Mesothelial cell of epicardium (in vitro differentiated cells): ENCODE results near the gene PDE2A. TPM values are rescaled to one million over a fixed set of nuclear protein-coding genes. Genes with fewer than 3 reads are reported as not detected.

Experiments
- DNase-seq, 2 experiments: peaks; one replicate each; pipeline ENCODE4 v3.0.0; 2021; ENCODE audit warnings: low spot score in 2 of 2; ENCODE audit not compliant: unreplicated experiment in 2 of 2
- H3K27ac Mint-ChIP-seq: 2 replicates; pipeline ENCODE4 v1.8.0; 2021; ENCODE audit warnings: mixed read lengths
- H3K27me3 Mint-ChIP-seq: 2 replicates; pipeline ENCODE4 v1.8.0; 2021; ENCODE audit warnings: low read depth, mixed read lengths
- H3K36me3 Mint-ChIP-seq: 2 replicates; pipeline ENCODE4 v1.8.0; 2021; ENCODE audit warnings: mixed read lengths
- H3K4me1 Mint-ChIP-seq: 2 replicates; pipeline ENCODE4 v1.8.0; 2021; ENCODE audit warnings: mixed read lengths
- H3K4me3 Mint-ChIP-seq: 2 replicates; pipeline ENCODE4 v1.8.0; 2021; ENCODE audit warnings: mild to moderate bottlenecking, moderate library complexity, mixed read lengths
- H3K9me3 Mint-ChIP-seq: 2 replicates; pipeline ENCODE4 v1.8.0; 2021; ENCODE audit warnings: mixed read lengths
- CTCF ChIP-seq: fragments of 200-600 bp; sonication (generic); IDR thresholded peaks from one replicate; pipeline ENCODE4 v1.5.0; 2021; ENCODE audit warnings: antibody characterized with exemption; ENCODE audit not compliant: unreplicated experiment
- total RNA-seq: library from RNA; stranded (reverse); gene quantifications from 3 replicates; pipeline ENCODE4 v1.2.1, GENCODE V29; 2021

PDE2A gene
- total RNA-seq, 1 donor from 2014 or later, result 1.1 TPM

- Mint-ChIP-seq H3K36me3 (peaks cover 20% of the 10 kb centered on the region), H3K9me3 (no peaks in the 10 kb centered on the region), H3K27ac (no peak overlapping the region), H3K27me3 (no peaks in the 10 kb centered on the region), H3K4me1 (peaks cover 4% of the 10 kb centered on the region), H3K4me3 (no peak overlapping the region)
- no peak for DNase-seq
- TF ChIP-seq CTCF, result no peak
Observed at GRCh38 chr11:72687326-72687725, 13.1 kb upstream of the PDE2A start.

DNA sequence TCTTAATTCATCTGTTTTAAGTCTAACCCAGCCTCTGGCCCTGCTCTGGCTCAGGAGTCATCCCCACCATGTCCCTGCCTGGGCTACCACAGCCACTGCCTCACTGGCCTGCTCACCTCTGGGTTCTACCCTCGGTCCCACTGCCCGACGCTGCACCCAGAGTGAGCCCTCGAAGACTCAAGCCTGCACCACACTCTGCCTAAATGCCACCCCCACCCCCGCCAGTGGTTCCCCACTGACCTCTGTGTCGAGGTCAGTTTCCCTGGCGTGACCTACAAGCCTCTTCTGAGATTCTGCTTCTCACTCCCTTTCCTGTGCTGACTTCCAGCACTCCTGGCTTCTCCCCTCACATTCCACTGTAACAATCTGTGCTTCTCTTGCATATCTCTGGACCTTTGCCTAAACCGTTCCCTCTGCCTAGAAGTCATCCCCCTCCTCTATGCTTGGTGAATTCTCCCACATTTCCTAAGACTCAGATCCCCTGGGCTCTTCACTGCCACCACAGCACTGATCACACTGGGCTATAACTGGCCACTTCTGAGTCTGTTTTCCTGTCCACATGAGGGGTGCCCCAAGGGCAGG lies 12.5 kb upstream of the PDE2A start:
- H3K9me3 Mint-ChIP-seq, result no peaks in the 10 kb centered on the region
- no peak for DNase-seq
- H3K4me3 Mint-ChIP-seq, result no peak overlapping the region
- H3K4me1 Mint-ChIP-seq, result peaks cover 4% of the 10 kb centered on the region
- no peaks in the 10 kb centered on the region for H3K27me3 Mint-ChIP-seq
- TF ChIP-seq CTCF, result no peak
- peaks cover 20% of the 10 kb centered on the region for H3K36me3 Mint-ChIP-seq
- H3K27ac Mint-ChIP-seq, result peak overlapping the region; percentile 54

- Mint-ChIP-seq H3K27ac (peak overlapping the region; percentile 47), H3K4me1 (peaks cover 4% of the 10 kb centered on the region), H3K36me3 (peaks cover 16% of the 10 kb centered on the region), H3K27me3 (peaks cover 3% of the 10 kb centered on the region), H3K4me3 (no peak overlapping the region), H3K9me3 (no peaks in the 10 kb centered on the region)
- TF ChIP-seq CTCF, result no peak
- DNase-seq, result no peak
Observed at GRCh38 chr11:72685560-72686480, 11.6 kb upstream of the PDE2A start.

DNA sequence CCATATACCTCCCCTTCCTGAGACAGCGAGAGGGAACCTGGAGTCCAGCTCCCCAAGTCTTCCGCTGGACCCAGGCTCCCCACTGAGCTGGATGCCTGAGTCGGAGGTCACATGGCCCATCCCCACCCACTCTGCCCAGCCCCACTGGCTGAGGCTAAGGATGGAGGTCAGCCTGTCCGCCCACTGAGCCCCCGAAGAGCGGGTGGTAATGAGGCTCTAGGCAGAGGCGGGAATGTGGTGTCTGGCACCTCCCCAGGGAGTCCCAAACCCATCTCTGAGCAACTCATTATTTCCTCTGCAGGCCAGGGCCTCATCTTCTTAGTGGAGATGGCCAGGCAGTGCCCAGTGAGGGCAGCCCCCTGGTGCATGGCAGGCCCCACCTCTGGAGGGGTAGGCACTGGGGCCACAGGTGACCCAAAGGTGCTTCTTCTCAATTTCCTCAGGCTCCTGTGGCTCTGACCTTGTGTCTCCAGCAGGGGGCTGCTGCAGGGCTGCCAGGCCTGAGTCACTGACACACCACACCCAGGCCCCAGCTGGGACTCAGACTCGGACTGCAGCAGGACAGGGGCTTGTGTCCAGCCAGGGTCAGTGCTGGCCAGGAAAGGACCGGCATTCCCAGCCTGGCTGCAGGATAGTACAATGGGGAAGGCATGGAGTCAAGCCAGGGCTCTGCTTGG lies 10.2 kb upstream of the PDE2A start:
- TF ChIP-seq CTCF, result no peak
- peaks cover 14% of the 10 kb centered on the region for H3K27me3 Mint-ChIP-seq
- DNase-seq, result peak in 1 of 2 experiments; percentile 49
- H3K4me3 Mint-ChIP-seq, result no peak overlapping the region
- peaks cover 7% of the 10 kb centered on the region for H3K4me1 Mint-ChIP-seq
- no peaks in the 10 kb centered on the region for H3K9me3 Mint-ChIP-seq
- H3K36me3 Mint-ChIP-seq, result peaks cover 9% of the 10 kb centered on the region
- no peak overlapping the region for H3K27ac Mint-ChIP-seq

DNA sequence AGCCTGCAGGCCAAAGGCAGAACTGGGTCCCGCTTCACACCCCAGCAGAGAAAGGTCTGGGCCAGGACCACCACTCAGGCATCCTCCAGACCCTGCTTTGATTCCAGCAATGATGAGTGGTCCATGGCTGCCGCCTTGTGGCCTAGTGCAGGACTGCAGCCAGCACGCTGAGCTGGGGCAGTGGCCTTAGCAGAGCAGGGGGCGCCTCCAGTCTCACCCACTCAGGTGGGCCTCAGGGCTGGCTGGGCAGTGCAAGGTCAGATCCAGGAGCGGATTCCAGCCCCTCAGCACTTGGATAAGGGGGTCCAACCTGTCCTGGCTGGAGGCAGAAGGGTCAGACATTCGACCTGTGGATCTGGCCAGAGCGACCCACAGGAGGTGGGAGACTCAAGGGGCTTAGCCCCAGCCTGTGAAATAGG lies 9.6 kb upstream of the PDE2A start:
- peak; percentile 95 for TF ChIP-seq CTCF
- H3K27ac Mint-ChIP-seq, result no peak overlapping the region
- peaks cover 8% of the 10 kb centered on the region for H3K4me1 Mint-ChIP-seq
- H3K27me3 Mint-ChIP-seq, result peaks cover 20% of the 10 kb centered on the region
- peaks cover 9% of the 10 kb centered on the region for H3K36me3 Mint-ChIP-seq
- DNase-seq, result peak; percentile 42 to 85
- H3K9me3 Mint-ChIP-seq, result no peaks in the 10 kb centered on the region
- H3K4me3 Mint-ChIP-seq, result no peak overlapping the region
